Bronchial epithelial cell (primary cell): ENCODE results near the gene EPN1. TPM values are rescaled to one million over a fixed set of nuclear protein-coding genes. Genes with fewer than 3 reads are reported as not detected.

Experiments used
- DNase-seq: peaks from one replicate; pipeline ENCODE4 v3.0.0-alpha.2; 2010; ENCODE audit warnings: low read depth
- FAIRE-seq: peaks from 2 replicates; lab custom pipeline; 2011; peaks lifted over from hg19 to GRCh38; lab: Jason Lieb, UNC
- H3K27me3 ChIP-seq: 2 replicates; pipeline ENCODE4 v1.5.1; 2011; ENCODE audit warnings: low read length; ENCODE audit not compliant: control insufficient read depth, insufficient read depth
- H3K36me3 ChIP-seq: 2 replicates; pipeline ENCODE4 v1.5.1; 2011; ENCODE audit warnings: low read length; ENCODE audit not compliant: control insufficient read depth, insufficient read depth
- H3K4me3 ChIP-seq: 2 replicates; pipeline ENCODE4 v1.5.1; 2011; ENCODE audit warnings: mild to moderate bottlenecking, low read depth, low read length, control low read depth
- total RNA-seq: library from RNA; depleted of rRNA; stranded (reverse); fragments of >200 nt; gene quantifications from 2 replicates; pipeline ENCODE4 v1.2.1, GENCODE V29; 2014
- TF ChIP-seq, protein P1 (sequence below): IDR thresholded peaks from 2 replicates; pipeline ENCODE4 v1.5.1; 2011; ENCODE audit warnings: mild to moderate bottlenecking, moderate library complexity, low read length, control low read depth, inconsistent platforms; ENCODE audit not compliant: insufficient read depth, severe bottlenecking

Gene EPN1
- total RNA-seq, 1 donor from 2014 or later, result 28.2 TPM

DNA sequence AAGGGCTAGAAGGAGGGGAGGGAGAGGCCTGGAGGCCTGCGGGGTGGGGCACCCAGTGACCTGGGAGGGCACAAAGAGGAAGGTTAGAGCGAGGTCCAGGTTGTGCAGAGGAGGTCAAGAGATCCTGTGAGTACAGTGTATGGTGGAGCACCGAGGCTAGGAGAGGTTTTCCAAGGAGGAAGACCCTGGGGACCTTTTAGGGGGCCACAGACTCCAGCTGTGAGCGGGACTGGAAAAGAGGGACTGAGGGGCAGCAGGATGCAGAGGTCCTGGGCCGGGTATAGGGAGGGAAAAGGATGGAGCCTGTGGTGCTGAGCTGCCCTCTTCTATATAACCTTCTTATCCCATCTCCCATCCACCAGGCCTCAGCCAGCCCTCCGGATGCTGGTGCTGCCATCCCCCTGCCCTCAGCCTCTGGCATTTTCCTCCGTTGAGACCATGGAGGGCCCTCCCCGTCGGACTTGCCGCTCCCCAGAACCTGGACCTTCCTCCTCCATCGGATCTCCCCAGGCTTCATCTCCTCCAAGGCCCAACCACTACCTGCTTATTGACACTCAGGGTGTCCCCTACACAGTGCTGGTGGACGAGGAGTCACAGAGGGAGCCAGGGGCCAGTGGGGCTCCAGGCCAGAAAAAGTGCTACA, 30.7 kb upstream of the EPN1 start:
- Histone ChIP-seq H3K36me3 (peaks cover 3% of the 10 kb centered on the region), H3K27me3 (no peaks in the 10 kb centered on the region), H3K4me3 (peak overlapping the region; percentile 50)
- TF ChIP-seq, protein P1, sequence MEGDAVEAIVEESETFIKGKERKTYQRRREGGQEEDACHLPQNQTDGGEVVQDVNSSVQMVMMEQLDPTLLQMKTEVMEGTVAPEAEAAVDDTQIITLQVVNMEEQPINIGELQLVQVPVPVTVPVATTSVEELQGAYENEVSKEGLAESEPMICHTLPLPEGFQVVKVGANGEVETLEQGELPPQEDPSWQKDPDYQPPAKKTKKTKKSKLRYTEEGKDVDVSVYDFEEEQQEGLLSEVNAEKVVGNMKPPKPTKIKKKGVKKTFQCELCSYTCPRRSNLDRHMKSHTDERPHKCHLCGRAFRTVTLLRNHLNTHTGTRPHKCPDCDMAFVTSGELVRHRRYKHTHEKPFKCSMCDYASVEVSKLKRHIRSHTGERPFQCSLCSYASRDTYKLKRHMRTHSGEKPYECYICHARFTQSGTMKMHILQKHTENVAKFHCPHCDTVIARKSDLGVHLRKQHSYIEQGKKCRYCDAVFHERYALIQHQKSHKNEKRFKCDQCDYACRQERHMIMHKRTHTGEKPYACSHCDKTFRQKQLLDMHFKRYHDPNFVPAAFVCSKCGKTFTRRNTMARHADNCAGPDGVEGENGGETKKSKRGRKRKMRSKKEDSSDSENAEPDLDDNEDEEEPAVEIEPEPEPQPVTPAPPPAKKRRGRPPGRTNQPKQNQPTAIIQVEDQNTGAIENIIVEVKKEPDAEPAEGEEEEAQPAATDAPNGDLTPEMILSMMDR, result no peak
- DNase-seq (no peak), FAIRE-seq (no peak)

DNA sequence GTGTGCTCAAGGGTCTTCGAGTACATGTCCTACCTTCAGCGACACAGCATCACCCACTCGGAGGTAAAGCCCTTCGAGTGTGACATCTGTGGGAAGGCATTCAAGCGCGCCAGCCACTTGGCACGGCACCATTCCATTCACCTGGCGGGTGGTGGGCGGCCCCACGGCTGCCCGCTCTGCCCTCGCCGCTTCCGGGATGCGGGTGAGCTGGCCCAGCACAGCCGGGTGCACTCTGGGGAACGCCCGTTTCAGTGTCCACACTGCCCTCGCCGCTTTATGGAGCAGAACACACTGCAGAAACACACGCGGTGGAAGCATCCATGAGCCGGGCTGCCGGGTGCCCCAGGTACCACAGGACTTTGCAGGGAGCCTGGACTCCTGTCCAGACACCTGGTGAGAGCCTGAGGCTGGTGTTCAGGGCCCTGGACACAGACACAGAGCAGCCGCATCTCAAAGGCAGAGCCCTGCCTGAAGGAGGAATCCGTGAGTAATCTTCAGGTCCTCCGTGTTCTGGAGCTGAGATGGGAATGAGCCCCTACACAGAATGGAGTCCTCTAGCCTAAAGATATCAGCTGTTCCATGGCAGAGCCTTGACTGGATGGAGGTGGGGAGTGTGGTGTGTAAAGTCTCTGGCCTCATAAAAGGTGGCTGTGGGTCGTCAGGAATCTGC, 30.0 kb upstream of the EPN1 start:
- DNase-seq (no peak), FAIRE-seq (no peak)
- Histone ChIP-seq H3K27me3 (no peaks in the 10 kb centered on the region), H3K4me3 (no peak overlapping the region), H3K36me3 (peaks cover 3% of the 10 kb centered on the region)
- TF ChIP-seq, protein P1, result no peak

DNA sequence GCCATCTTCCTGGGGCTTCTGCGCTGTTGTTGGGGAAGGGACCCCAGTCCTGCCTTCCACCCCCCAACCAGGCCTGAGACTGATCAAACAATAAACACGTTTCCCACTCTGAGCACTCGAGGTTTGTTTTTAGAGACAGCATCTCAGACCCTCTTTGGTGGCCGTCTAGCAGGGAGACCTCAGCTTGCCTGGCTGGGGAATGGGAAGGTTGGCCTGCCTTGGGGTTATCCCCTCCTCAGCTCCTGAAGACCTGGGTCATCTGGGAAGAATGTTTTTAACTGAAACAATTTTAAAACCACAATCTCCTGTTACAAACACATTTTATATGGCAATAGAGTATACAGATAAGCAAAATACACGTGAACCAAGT, 29.5 kb upstream of the EPN1 start:
- Histone ChIP-seq H3K36me3 (peaks cover 3% of the 10 kb centered on the region), H3K27me3 (no peaks in the 10 kb centered on the region), H3K4me3 (no peak overlapping the region)
- no peak for DNase-seq
- TF ChIP-seq, protein P1, result no peak
- FAIRE-seq, result no peak

DNA sequence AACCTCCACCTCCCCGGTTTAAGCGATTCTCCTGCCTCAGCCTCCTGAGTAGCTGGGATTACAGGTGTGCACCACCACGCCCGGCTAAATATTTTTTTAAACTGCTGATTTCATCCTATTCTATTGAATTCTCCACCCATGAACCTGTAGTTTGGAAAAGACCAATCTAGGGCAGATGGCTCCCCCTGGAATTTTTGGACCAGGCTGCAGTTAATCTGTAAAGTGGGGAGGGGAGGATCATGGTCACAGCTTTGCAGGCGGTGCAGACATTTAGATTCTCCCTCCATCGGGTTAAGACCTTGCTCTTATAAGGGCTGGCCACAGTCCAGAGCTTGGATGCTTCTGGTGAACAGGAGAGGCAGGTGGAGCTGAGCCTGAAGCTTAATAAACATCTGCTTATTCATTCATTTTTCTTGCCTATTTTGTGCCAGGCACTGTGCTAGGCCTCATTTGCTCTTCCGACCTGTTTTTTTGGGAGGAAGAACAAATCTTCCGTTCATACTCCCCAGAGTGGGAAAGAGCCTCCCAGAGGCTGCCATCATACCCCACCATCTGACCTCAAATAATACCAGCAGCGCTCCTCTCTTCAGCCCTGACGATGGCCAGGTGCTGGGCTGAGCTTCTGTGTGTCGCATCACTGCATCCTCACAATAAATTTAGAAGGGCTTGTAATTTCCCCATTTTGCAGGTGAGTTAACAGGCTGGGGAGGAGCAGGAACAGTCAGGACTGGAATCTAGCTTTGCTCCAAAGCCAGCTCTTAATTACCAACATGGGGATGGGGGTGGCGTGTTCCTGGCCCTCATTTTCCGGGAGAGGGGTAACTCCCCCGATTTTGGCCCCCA, 27.9 kb upstream of the EPN1 start:
- FAIRE-seq, result no peak
- no peak for DNase-seq
- TF ChIP-seq, protein P1, result no peak

DNA sequence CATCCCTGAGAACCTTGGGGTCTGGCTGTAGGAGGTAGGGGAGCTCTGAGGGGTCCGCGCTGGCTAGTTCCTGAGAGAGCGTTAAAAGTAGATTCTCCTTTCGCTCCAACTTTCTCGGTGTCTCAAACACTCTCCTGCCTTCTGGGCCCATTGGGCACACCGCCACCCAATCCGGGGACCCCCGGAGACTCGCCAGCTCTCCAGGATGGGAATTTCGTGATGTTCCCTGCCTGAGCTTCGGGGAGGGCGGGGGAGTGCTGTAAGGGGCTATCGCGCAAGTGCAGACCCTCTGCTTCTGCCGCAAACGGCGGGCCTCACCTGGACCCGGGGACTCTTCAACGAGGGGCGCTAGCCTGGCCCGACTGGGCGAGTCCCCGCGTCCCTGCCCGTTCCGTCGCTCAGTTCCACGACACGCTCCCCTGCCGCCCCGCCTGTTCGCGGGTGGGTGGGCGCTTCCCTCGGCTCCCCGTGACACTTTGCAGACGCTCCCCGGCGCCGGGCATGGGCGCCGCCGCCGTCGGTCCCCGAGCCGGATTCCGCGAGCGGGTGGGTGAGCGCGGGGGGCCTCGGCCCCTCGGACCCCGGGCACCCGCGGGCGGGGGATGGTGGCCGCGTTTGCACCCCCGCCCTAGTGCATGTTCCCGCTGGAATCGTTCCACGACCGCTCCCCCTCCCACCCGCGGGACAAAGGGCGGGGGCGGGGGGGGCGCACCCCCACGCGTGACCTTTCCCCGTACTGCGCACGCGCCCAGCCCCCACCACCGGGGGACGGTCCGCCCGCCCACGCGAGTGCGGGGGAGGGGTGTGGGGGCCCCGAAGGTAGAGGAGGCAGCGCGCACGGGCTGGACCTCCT, 27.1 kb upstream of the EPN1 start, which contains the start of gene CCDC106:
Gene CCDC106 (plus strand): TSS at position 481 of the 853 bp plus-strand sequence. CDS start 835 bp downstream, outside the sequence.
- DNase-seq (no peak), FAIRE-seq (no peak)
- H3K4me3 ChIP-seq, result peak within 1 kb of the TSS; percentile 76
- TF ChIP-seq, protein P1, result no peak
- H3K36me3 ChIP-seq, result peaks cover 3% of the 10 kb centered on the region
- no peaks in the 10 kb centered on the region for H3K27me3 ChIP-seq

More for the DNA sequence above, 27.9 kb upstream of the EPN1 start:
- Histone ChIP-seq H3K27me3 (no peaks in the 10 kb centered on the region), H3K4me3 (peak overlapping the region; percentile 76), H3K36me3 (peaks cover 3% of the 10 kb centered on the region)
